Stimulated activated CD8-positive, alpha-beta memory T cell treated with anti-CD3 and anti-CD28 coated beads, Interleukin-12 subunit alpha, Interleukin-12 subunit beta, amount 100 ng/mL, for 1 hour (primary cell): ENCODE results near the gene CMSS1.

ENCODE experiments used
- DNase-seq: peaks from one replicate; pipeline ENCODE4 v3.0.0-alpha.2; 2020; ENCODE audit warnings: low read depth

CMSS1 gene

DNA sequence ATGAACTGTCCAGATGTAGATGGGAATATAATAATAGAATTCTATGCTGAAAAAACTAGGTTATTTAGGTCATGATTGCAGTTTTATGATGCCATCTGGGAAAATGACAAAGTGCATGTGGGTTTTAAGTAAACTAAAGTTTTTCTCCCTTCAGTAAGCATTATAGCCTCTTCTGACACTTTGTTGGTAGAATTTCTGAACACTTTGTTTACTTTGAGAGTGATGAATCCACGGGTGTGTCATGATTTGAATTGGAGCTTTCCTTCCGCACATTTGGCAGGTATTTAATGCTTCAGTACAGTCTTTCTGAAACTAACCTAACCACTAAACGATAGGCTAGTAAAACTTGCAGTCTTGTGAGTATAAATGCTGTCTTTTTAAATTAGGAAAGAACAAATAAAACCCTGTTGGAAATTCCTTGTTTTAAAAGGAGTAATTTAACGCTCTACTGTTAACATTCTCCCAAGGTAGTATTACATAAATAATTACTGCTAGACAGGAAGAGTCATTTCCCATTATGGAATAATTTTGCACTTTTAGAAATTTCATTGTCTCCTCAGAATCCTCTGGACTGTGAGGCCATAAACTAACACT lies 289.7 kb downstream of the CMSS1 start:
- no peak for DNase-seq

DNA sequence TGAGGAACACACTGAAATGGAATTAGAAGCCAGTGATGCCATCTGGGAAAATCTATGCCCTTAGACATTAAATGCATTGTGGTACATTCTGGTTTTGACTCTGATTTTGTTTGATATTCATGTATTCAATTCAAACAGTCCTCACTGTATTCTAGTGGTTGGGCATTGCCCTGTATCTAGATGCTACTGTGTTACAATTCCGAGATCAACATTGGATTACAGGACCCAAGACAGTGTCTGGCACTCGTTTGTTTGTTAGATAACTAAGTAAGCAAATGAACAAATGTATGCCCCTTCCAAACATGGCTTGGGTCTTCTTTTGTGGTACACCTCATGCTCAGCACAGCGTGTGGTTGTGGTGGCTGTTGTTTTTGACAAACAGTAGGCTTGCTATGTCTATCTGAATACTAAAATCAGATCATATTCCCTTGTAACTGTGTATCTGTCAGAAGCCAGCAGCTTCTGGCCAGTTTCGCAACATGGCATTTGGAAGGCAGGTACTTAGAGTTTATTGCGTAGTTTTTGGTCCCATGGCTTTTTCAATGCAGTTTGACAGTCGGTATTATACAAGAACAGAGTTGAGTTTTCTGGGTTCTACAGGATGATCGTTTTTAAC lies 290.9 kb downstream of the CMSS1 start:
- no peak for DNase-seq

DNA sequence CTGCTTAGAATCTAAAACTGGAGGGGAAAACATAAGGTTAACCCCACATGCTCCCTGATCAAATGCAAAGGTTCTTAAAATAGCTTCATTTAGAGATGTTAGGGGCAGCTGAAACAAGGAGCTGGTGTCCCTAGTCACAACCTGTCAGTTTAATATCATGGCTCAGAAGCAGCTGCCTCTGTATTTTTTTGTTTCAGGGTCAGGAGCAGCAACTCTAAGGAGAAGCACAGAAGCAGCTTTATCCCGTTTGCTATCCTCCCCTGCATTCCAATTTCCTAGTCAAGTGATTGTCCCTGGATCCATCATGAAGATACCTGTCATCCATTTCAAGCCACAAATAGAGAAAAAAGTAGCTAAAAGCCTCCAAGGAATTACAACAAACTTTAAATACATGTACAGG lies 292.5 kb downstream of the CMSS1 start:
- no peak for DNase-seq

DNA sequence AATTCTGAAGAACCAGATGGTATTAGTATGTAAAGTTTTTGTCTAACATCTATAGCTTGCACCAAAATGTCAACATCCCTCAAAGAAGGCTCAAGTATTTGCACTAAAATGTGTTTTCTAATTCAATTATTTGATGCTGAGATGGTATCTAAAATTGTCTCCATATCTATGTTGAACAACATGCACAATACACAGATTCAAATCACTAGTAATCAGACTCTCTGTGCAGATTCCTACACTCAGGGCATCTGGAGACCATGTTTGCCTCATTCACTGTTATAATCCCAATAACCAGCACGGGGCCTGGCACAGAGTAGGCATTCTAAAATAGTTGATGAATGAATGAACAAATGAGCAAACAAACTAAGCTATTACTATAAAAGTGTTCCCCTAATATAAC lies 294.1 kb downstream of the CMSS1 start:
- no peak for DNase-seq

DNA sequence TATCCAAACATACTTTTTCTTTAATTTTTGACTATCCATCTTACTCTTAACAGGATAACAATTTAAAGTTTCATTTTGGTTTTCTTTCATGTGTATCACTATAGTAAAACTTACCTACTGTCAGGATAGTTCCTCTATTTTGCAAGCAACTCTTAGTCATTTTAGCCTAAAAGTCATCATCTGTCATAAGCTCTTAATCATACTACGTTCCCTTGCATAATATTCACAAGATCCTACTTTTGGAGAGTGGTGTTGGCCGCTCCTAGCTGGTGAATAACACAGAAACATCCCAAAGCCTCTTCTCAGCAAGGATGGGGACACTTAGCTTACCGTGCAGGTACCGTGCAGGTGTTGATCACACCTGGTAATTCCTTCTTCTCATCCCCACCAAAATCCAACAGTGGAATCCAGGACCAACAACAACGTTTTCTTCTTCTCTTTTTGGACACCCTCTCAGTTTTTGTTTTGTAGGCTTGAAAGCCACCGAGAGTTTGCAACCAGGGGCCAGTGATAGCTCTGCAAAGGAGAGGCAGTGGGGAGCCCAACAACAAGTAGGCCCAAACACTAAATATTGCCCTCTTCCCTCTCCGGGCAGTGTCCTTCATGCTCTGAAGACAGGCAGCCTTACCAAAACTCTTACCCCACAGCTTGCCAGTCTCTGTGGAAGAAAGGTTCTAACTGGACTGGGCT lies 296.2 kb downstream of the CMSS1 start:
- no peak for DNase-seq

DNA sequence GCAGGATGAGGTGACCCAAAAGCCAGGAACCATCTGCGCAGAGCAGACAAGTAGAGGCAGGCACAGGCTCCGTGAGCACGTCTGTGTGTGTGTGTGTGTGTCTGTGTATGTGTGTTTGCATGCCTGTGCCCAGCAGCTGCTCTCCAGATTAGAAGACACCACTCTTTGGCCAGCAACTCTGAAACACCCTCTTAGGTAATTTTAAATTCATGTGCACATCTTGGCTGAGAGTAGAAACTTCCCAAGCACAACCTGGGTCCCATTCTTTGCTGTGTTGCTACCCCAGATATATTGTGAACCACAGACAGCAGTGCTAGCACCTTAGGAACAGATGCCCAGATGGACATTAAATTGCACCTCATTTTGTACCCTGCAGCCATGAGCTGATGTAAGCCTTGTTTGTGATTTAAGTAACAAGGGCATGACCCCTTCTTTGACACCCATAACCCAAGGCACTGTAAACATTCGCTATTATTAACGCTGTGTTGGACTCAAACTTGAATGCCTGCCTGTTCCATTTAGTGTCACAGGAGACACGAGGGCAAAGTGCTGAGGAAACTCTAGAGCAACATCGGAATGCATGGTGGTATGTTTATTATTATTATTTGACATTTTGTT lies 296.9 kb downstream of the CMSS1 start, which contains the start of gene FILIP1L:
FILIP1L (minus strand) TSS at position 89 of the 618 bp plus-strand sequence.
- DNase-seq: no peak

- no peak for DNase-seq
Observed at GRCh38 chr3:100117093-100117492, 299.4 kb downstream of the CMSS1 start.

GRCh38 chr3:100120012-100120411 lies 302.4 kb downstream of the CMSS1 start:
- no peak for DNase-seq

GRCh38 chr3:100120693-100121092 lies 303.0 kb downstream of the CMSS1 start:
- no peak for DNase-seq

DNA sequence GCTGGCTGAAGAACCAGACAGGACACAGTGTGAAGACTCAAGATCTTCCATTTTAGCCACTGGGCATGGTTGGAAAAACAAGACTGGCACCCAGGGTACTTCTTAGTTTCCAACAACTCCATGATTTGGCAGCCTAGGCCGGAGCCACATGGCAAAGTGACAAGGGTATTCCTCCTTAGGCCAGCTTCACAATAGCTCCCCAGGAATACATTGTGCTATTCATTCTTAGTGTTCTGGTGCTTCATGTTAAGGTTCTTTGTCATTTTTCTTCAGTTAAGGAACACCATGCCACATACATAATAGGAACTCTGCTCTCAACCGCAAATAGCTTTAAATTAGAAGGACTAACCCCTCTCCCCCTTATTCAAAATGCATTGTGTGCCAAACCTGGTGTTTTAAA lies 304.7 kb downstream of the CMSS1 start:
- DNase-seq: no peak

- no peak for DNase-seq
Observed at GRCh38 chr3:100123112-100123511, 305.4 kb downstream of the CMSS1 start.

GRCh38 chr3:100124201-100124761 lies 306.6 kb downstream of the CMSS1 start:
- DNase-seq: no peak

DNA sequence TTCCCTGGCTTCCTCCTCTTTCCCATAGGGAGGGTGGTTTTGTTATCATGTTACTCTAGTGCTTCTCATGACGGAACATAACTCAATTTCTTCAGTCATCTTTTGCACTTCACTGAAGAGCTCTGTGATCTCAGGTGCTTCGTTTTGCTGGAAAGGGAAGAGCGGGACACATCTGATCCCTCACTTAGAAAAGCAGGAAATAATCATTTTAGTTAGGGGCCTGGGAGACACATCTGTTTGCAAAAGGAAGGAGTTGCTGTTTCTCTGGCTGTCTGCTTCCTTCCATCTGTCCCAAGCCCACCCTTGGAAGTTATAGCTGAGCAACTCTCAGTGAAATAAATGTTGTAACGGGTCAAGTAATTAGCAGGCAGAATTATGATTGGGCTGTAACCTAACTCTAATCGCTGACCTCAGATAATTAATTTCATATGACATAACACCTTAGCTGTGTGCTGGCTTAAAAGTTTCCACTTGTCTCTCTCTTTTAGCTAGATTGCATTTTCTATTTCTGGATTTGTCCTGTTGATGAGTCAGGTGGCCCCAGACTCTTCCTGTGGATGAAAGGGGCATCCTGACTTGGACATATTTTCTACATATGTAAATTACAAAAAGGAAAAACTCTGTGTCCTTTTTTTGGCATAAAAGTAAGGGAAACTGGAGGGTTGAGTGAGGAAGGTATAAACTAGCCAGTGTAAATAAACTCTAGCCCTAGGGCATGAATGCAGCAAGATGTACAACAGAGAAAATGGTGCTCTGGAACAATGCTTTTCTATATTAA lies 307.7 kb downstream of the CMSS1 start:
- DNase-seq: no peak

GRCh38 chr3:100127792-100128191 lies 310.1 kb downstream of the CMSS1 start:
- no peak for DNase-seq

DNA sequence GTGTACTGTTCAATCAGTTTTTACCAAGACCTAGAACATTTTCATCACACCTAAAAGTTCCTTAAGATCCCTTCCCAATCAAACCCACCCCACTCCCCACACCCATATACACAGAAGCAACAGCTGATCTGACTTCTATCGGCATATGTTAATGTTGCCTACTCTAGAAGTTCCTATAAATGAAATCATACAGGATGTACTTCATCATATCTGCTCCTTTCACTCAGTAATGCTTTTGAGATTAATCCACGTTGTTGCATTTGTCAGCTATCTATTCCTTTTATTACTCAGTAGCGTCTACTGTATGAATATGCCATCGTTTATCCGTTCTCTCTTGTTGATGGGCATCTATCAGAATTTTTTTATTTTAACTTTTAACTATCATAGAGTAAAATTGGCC lies 310.9 kb downstream of the CMSS1 start:
- no peak for DNase-seq

GRCh38 chr3:100129941-100130340 lies 312.3 kb downstream of the CMSS1 start:
- DNase-seq: no peak

DNA sequence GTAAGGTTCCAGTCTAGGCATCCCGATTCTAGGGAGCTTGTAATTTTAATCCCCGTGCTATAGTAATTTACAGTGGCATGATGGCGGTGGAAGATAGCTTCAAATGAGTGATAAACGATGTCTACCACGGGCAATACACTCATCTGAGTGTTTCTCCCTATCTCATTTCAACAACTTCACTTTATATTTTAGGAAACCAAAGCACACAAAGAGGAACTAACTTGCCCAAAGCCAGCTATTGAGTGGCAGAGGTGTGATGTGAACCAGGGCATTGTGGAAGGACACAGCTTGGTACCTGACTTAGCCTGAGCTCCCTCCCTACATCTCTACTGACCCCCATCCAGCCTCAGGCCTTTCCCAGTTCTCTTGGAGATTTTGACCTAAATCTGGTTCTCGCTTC lies 313.6 kb downstream of the CMSS1 start:
- no peak for DNase-seq

DNA sequence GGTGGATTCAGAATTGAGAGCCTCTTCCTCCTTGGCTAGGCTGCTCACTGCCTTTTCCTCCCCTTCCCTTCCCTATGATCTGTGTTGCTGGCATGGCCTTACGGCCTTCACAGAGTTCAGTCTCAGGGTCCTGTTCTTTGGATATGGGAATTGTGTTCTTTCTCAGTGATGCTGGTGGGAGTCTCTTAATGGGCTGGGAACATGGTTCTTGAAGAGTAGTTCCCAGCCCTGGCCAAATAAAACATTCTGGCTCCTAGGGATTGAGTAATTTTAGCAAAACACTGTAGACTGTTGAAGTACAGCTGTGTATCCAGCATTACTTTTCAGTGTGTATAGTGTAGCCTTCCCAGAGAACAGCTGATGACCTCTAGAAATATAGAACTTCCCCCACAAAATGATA lies 319.3 kb downstream of the CMSS1 start:
- DNase-seq: no peak

GRCh38 chr3:100140976-100141375 lies 323.3 kb downstream of the CMSS1 start:
- no peak for DNase-seq

DNA sequence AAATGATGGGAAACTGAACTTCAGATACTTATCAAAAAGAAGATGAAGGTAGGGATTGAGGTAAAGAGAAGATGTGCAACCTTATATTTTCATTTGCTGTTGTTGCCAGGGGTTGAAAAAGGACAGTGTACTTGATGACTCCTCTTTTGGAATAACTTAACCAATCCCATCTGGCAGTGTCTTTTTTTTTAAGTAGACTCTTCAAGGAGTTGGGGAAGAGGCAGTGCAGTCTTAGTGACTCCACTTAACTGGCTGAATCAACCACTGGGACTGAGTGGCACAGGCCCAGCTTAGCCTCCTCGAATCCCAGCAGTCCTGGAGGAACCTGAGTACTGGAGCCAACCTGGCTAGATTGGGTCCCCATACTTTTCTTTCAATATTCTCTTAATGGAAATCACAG lies 323.9 kb downstream of the CMSS1 start:
- no peak for DNase-seq

DNA sequence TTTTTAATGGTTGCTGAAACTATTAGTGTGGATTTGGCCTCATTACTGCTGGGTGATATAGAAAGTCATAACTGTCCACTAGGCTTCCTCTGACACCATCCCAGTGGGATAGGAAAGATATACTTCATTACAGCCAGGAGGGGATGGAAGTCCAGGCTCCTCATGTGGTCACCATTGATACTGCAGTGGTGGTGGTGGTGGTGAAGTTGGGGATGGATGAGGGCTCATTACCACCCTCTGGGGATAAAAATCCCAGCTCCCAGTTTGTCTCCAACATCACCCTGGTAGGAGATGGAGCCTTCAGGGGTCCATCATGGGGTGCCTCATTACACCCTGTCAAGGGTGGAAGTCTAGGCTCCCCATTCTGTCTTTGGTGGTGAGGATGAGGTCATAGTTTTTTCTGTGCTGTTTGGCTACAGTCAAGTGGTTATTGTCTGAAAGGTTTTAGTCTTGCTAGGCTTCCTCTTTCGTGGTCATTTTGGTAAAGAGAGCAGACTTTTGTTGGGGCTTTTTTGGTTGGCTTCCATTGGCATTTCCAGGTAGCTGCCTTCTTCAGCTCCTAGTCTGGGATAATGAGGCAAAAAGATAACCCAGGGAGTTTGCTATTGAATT lies 326.7 kb downstream of the CMSS1 start:
- no peak for DNase-seq

DNA sequence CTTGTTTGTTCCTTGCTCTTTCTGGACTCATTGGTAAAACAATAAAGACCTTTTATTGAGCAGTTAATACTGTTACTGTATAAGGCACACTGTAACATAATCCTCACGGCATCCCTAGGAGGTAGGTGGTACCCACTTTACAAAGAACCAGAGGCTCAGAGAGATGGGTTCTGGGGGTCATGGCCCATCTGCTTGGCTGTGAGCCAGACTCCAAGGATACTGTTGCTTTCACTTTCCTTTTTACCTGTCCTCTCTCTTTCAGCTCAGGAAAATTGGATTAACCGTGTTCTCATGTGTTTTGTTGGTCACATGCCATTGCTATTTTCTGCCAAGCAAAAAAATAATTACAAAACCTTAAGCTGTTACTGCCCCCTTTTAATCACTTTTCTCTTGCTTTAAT lies 331.5 kb downstream of the CMSS1 start:
- no peak for DNase-seq
